SK-N-MC (cell line): ENCODE data around the gene PPM1M.

Experiments used
- EZH2 ChIP-seq: fragments of 200-600 bp; sonication (generic); IDR thresholded peaks from one replicate; pipeline ENCODE4 v1.6.1; 2017; ENCODE audit warnings: antibody characterized with exemption
- FOXP2 ChIP-seq: optimal IDR thresholded peaks from 2 replicates; pipeline ENCODE3; 2011; ENCODE audit warnings: mild to moderate bottlenecking, moderate library complexity; ENCODE audit not compliant: insufficient read depth; ENCODE audit errors: extremely low read length, control extremely low read depth
- POLR2AphosphoS5 ChIP-seq: IDR thresholded peaks from 2 replicates; pipeline ENCODE4 v1.6.1; 2012; ENCODE audit warnings: mild to moderate bottlenecking, low read depth, low read length, borderline replicate concordance

DNA sequence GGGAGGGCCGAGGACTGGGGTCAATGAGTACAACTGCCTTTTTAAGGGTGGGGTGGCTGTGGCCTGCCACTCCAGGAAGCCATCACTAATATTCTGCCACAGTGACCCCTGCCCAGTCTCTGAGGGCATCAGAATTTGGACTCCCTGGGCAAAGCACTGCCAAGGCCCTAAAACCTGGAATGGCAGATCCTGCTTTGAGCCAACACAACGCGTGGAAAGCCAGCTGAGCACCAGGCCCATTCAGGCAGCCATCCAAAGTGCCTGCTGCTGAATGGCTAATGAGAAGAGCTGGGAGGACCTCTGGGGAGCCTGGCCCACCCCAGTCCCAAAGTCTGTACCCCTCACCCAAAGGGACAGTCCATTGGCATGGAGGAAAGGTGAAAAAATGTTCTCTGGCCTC lies 11.6 kb upstream of the PPM1M start:
- TF ChIP-seq EZH2, result no peak
- no peak for TF ChIP-seq POLR2AphosphoS5
- no peak for TF ChIP-seq FOXP2
